MG63 (cell line): ENCODE results near the gene CAD. TPM values are rescaled to one million over a fixed set of nuclear protein-coding genes. Genes with fewer than 3 reads are reported as not detected.
A peak's percentile ranks its signal among the peaks of the same experiment; 100 is the strongest.
"Not testable (repeated sequence)": the region's sequence is repeated elsewhere in the genome, so short reads cannot be mapped to it uniquely, and the experiment has no call there.

Source experiments
- DNase-seq: peaks from one replicate; pipeline ENCODE4 v3.0.0-alpha.2; 2020
- H3K27me3 ChIP-seq: fragments of 250-450 bp; sonication (Bioruptor Pico); 2 replicates; pipeline ENCODE4 v1.5.1; 2020; ENCODE audit warnings: mild to moderate bottlenecking, moderate library complexity
- H3K36me3 ChIP-seq: fragments of 250-450 bp; sonication (Bioruptor Pico); 2 replicates; pipeline ENCODE4 v1.5.1; 2020; ENCODE audit warnings: mild to moderate bottlenecking, moderate library complexity
- H3K4me3 ChIP-seq: fragments of 250-450 bp; sonication (Bioruptor Pico); 2 replicates; pipeline ENCODE4 v1.5.1; 2020; ENCODE audit warnings: mild to moderate bottlenecking, moderate library complexity
- H3K9me3 ChIP-seq: fragments of 250-450 bp; sonication (Bioruptor Pico); 2 replicates; pipeline ENCODE4 v1.5.1; 2020; ENCODE audit warnings: mild to moderate bottlenecking, moderate library complexity
- total RNA-seq: library from RNA; depleted of rRNA; stranded (reverse); fragments of >200 nt; shearing (Covaris generic); gene quantifications from 2 replicates; pipeline ENCODE4 v1.2.3, GENCODE V29; 2014; ENCODE audit warnings: low replicate concordance; rRNA removed

CAD gene
- total RNA-seq: 18.7 and 38.9 TPM in 2 replicates

DNA sequence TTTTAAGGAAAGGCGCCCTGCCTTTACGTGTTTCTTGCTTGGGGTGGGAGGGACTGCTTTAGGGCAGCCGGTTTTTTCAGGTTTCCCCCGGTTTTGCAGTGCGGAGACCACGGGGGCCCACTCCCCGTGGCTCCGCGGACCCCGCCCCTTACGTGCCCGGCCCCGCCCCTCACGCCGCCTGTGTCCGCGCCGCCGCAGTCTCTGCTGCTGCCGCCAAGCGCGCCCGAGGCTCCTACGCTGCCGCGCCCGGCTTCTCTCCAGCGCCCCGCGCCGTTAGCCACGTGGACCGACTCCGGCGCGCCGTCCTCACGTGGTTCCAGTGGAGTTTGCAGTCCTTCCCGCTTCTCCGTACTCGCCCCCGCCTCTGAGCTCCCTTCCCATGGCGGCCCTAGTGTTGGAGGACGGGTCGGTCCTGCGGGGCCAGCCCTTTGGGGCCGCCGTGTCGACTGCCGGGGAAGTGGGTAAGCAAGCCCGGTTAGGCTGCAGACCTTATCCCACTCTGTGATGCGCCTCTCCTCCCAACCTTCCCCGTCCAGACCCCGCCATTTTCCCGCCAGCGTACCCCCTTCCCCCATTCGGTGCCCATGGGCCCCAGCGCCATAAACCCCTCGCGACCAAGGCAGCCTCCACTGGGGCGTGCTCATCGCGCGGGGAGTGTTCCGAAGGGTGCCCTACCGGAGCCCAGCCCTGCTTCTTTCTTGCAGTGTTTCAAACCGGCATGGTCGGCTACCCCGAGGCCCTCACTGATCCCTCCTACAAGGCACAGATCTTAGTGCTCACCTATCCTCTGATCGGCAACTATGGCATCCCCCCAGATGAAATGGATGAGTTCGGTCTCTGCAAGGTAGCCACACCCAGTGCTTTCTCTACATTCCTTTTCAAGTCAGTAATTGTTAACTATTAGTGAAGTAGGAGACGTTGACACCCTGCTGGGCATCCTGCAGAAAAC, at the start of gene CAD:
Gene CAD (plus strand): TSS at position 197 of the 949 bp plus-strand sequence. CDS start 183 bp downstream, at position 380.
- Histone ChIP-seq H3K4me3 (peak within 1 kb of the TSS; percentile 81), H3K27me3 (no peaks in the 10 kb centered on the region), H3K36me3 (peaks cover 70% of the 10 kb centered on the region), H3K9me3 (no peaks in the 10 kb centered on the region)
- peak; percentile 90 for DNase-seq

- no peak for DNase-seq
- H3K36me3 ChIP-seq: no peaks in the 10 kb centered on the region
- H3K4me3 ChIP-seq: no peak overlapping the region
- H3K9me3 ChIP-seq: no peaks in the 10 kb centered on the region
- H3K27me3 ChIP-seq: no peaks in the 10 kb centered on the region
These were observed 46.4 kb upstream of the CAD start for GRCh38 chr2:27170581-27171337.

- Histone ChIP-seq H3K36me3 (no peaks in the 10 kb centered on the region), H3K4me3 (no peak overlapping the region), H3K27me3 (no peaks in the 10 kb centered on the region), H3K9me3 (no peaks in the 10 kb centered on the region)
- DNase-seq: no peak
These were observed 45.8 kb upstream of the CAD start for GRCh38 chr2:27171351-27171848.

GRCh38 chr2:27174638-27175037, 42.5 kb upstream of the CAD start:
- H3K27me3 ChIP-seq: no peaks in the 10 kb centered on the region
- no peak overlapping the region for H3K4me3 ChIP-seq
- DNase-seq: no peak

DNA sequence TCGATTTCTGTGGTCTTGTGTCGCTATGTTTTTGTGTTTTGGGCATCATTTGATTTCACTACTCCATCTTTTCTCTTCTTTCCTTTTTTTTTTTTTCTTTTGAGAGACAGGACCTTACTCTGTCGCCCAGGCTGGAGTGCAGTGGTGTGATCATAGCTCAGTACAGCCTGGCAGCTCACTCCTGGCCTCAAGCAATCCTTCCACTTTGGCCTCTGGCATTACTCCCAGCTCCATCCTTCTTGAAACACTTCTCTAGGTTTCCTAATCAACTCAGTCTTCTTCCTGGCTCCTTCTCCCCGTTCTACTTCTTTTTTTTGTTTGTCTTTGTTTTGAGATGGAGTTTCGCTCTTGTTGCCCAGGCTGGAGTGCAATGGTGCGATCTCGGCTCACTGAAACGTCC, 41.8 kb upstream of the CAD start:
- no peak for DNase-seq
- Histone ChIP-seq H3K9me3 (no peaks in the 10 kb centered on the region), H3K36me3 (no peaks in the 10 kb centered on the region), H3K27me3 (no peaks in the 10 kb centered on the region), H3K4me3 (no peak overlapping the region)

More at GRCh38 chr2:27174638-27175037, 42.5 kb upstream of the CAD start:
- Histone ChIP-seq H3K36me3 (no peaks in the 10 kb centered on the region), H3K9me3 (no peaks in the 10 kb centered on the region)

DNA sequence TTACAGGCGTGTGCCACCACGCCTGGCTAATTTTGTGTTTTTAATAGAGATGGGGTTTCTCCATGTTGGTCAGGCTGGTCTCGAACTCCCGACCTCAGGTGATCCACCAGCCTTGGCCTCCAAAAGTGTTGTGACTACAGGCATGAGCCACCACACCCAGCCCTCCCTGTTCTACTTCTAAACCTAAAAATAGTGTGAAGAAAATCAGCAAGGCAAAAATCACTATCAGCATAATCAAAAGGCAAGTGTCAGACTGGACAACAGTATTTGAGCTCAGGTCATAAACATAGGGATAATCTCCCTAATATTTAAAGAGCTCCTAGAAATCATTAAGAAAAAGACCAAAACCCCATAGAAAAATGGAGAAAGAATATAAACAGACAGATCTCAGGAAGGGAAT, 41.4 kb upstream of the CAD start:
- H3K4me3 ChIP-seq, H3K9me3 ChIP-seq, H3K36me3 ChIP-seq, H3K27me3 ChIP-seq, DNase-seq: not testable (repeated sequence)

DNA sequence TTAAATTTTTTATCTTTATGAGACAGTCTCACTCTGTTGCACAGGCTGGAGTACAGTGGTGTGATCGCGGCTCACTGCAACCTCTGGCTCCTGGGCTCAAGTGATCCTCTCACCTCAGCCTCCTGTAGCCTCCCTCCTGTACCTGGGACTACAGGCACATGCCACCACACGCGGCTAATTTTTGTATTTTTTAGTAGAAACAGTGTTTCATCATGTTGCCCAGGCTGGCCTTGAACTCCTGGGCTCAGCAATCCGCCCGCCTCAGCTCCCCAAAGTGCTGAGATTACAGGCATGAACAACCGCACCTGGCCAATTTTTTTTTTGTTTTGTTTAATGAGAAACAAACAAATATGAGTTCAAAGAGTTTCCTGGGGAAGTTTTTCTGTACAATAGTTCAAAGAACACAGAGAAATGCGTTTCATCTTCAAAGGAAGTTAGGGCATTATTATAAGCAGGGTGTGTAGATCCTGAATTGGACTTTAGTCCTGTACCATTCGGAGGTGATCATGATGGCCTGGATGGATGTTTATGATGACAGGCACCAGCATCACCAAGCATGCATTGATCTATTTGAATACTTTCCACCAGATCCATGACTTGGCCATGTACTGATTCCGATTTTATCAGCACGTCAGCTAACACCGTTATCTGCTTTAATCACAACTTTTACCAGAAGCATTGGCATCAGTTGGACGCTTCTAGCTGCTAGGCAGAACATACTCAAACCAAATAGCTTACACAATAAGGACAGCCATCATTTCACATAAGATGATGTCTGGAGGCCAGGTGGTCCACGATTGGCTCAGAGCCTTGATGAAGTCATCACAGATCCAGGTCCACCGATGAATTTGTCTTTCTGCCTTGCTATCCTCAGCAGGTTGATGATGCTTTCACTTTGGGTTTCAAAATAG, 39.5 kb upstream of the CAD start:
- Histone ChIP-seq H3K27me3 (no peaks in the 10 kb centered on the region), H3K9me3 (no peaks in the 10 kb centered on the region), H3K4me3 (no peak overlapping the region), H3K36me3 (no peaks in the 10 kb centered on the region)
- DNase-seq: no peak

DNA sequence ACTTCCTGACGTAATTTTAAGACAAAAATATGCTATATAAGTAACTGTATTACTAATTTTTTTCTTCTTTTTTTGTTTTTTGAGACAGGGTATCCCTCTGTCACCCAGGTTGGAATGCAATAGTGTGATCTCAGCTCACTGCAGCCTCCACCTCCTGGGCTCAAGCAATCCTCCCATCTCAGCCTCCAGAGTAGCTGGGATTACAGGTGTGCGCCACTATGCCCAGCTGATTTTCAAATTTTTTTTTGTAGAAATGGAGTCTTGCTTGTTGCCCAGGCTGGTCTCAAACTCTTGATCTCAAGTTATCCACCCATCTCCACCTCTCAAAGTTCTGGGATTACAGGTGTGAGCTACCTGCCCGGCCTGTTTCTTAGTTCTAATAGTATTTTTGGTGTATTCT, 38.7 kb upstream of the CAD start:
- no peak for DNase-seq
- no peaks in the 10 kb centered on the region for H3K36me3 ChIP-seq
- no peak overlapping the region for H3K4me3 ChIP-seq
- H3K9me3 ChIP-seq: no peaks in the 10 kb centered on the region; the same call in 1 of the 2 replicates
- H3K27me3 ChIP-seq: no peaks in the 10 kb centered on the region

DNA sequence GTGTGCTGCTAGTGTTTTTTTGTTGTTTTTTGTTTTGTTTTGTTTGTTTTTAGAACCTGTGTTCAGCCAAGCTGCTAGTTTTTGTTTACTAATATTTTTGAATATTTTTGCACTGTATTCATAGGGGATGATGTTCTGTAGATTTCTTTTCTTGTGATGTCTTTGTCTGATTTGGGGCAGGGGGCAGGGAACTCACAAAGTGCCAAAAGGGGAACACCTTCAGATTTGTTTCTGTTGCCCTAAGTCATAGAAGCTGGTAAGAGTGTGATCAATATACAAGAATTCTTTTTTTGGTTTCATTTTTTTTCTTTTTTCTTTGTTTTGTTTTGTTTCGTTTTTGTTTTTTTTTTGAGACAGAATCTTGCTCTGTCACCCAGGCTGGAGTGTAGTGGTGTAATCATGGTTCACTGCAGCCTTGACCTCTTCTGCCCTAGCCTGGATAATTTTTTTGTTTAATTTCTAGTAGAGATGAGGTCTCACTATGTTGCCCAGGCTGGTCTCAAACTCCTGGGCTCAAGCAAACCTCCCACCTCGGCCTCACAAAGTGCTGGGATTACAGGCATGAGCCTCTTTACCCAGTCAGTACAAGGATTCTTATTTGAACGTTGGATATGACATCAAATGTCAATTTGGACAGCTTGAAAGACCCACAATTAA, 37.7 kb upstream of the CAD start:
- no peak for DNase-seq
- Histone ChIP-seq H3K36me3 (no peaks in the 10 kb centered on the region), H3K4me3 (no peak overlapping the region), H3K27me3 (no peaks in the 10 kb centered on the region), H3K9me3 (peaks cover 3% of the 10 kb centered on the region)

DNA sequence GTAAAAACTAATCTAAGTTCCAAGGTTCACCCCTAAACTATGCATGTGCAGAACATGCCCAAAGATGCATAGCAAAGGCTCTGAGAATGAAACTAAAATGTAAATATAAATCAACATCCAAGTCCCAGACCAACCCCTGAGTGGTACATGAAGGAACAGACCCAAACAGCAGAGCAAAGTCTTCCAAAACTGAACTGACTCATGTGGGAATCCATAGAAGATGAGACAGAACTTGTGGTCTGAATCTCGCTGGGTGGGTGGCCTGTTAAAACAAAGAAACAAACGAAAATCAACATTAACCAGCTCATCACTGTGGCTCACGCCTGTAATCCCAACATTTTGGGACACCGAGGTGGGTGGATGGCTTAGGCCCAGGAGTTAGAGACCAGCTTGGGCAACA, 34.8 kb upstream of the CAD start:
- Histone ChIP-seq H3K4me3 (no peak overlapping the region), H3K9me3 (peaks cover 3% of the 10 kb centered on the region), H3K36me3 (no peaks in the 10 kb centered on the region), H3K27me3 (no peaks in the 10 kb centered on the region)
- DNase-seq: peak; percentile 62

DNA sequence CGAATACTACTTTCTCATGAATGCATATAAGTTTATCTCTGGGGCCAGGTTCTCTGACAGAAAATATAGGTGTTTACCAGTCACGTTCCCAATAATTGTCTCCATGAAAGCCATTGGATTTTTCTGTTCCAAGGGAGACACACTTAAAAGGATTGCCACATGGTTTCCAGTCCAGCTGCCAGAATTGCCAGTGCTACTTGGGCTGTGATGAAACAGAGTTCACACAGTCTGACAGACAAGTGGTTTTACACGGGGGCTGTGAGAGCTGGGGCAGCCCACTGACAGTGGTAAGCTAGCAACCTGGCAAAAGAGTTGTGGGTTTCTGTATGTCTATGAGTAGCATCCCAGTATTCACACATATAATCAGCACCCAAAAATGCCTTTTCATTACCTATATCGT, 33.1 kb upstream of the CAD start:
- H3K36me3 ChIP-seq: no peaks in the 10 kb centered on the region
- no peak overlapping the region for H3K4me3 ChIP-seq
- no peak for DNase-seq
- H3K27me3 ChIP-seq: no peaks in the 10 kb centered on the region
- peaks cover 3% of the 10 kb centered on the region for H3K9me3 ChIP-seq

GRCh38 chr2:27185331-27186026, 31.7 kb upstream of the CAD start:
- no peak overlapping the region for H3K4me3 ChIP-seq
- H3K9me3 ChIP-seq: peaks cover 3% of the 10 kb centered on the region
- no peaks in the 10 kb centered on the region for H3K27me3 ChIP-seq
- DNase-seq: peak; percentile 33
- H3K36me3 ChIP-seq: no peaks in the 10 kb centered on the region

- Histone ChIP-seq H3K36me3 (no peaks in the 10 kb centered on the region), H3K4me3 (no peak overlapping the region), H3K27me3 (no peaks in the 10 kb centered on the region), H3K9me3 (peaks cover 3% of the 10 kb centered on the region)
- DNase-seq: no peak
These were observed 30.4 kb upstream of the CAD start for GRCh38 chr2:27186613-27187345.

DNA sequence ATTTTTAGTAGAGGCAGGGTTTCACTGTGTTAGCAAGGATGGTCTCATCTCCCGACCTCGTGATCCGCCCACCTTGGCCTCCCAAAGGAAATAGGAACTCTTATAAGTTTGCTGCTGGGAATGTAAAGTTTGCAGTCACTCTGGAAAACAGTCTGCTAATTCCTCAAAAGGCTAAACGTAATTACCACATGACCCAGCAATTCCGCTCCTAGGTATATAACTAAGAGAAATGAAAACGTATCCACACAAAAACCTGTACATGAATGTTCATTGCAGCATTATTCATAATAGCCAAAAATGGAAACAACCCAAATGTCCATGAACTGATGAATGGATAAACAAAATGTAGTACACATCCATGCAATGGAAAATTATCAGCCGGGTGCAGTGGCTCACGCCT, 27.2 kb upstream of the CAD start:
- H3K9me3 ChIP-seq: no peaks in the 10 kb centered on the region
- no peaks in the 10 kb centered on the region for H3K36me3 ChIP-seq
- DNase-seq: no peak
- H3K4me3 ChIP-seq: no peak overlapping the region
- H3K27me3 ChIP-seq: no peaks in the 10 kb centered on the region
